ENCODE results near the gene DEDD2. TPM values are rescaled to one million over a fixed set of nuclear protein-coding genes. Genes with fewer than 3 reads are reported as not detected.
A peak's percentile ranks its signal among the peaks of the same experiment; 100 is the strongest.
"Not testable (repeated sequence)": the region's sequence is repeated elsewhere in the genome, so short reads cannot be mapped to it uniquely, and the experiment has no call there.

The DEDD2 gene, protein sequence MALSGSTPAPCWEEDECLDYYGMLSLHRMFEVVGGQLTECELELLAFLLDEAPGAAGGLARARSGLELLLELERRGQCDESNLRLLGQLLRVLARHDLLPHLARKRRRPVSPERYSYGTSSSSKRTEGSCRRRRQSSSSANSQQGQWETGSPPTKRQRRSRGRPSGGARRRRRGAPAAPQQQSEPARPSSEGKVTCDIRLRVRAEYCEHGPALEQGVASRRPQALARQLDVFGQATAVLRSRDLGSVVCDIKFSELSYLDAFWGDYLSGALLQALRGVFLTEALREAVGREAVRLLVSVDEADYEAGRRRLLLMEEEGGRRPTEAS
- 10 to 100 TPM; 28.7 to 39.3 TPM for total RNA-seq

DNA sequence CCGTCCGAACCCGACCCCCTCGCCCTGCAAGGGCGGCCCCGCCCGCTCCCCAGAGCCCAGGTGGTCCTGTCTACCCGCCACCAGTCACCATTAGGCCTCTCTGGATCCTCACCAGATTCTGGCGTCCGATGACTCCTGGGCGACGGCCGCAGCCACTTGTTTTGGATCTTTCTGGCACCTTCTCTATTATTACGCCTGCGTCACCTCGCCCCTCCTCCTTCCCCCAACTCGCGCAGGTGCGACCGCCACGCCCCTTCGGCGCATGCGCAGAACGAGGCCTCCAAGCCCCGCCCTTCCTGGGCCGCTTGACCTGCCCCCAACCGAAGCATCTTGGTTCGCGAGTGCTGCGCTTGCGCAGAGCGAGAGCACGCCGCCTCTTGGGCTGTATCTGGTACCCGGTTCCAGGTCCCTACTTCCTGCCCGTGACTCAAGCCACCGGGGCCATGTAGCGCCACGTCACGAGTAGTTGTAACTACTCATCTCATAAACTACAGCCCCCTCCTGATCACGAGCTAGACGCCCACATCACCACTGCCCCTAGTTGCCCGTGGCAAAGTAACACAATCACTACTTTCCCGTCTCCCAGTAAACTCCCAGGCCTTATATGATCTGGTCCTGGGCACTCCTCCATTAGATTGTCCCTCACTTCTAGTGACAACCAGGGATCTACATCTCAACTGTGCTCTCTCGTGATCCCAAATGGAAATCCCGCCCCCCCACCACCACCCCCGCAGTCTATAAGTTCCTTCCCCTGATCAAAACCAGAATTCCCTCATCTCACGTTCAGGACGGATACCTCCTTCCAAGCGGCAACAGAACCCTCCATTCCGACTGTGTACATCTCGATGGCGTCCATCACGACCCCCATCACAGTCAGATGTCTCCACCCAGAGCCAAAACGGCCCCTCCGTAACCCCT is at the start of gene DEDD2:
TSS of gene DEDD2 (minus strand) at position 158 of the 918 bp plus-strand sequence. CDS start 670 bp downstream, outside the sequence.
- ATAC-seq = peak; percentile 79 to 83
- Mint-ChIP-seq H3K27ac (peak within 1 kb of the TSS; percentile 92 to 99), H3K9me3 (no peaks in the 10 kb centered on the region), H3K36me3 (peaks cover 43 to 47% of the 10 kb centered on the region in 2 donors)
- DNase-seq (ENCODE audit: low spot score in 2 of 2) = peak; percentile 100

DNA sequence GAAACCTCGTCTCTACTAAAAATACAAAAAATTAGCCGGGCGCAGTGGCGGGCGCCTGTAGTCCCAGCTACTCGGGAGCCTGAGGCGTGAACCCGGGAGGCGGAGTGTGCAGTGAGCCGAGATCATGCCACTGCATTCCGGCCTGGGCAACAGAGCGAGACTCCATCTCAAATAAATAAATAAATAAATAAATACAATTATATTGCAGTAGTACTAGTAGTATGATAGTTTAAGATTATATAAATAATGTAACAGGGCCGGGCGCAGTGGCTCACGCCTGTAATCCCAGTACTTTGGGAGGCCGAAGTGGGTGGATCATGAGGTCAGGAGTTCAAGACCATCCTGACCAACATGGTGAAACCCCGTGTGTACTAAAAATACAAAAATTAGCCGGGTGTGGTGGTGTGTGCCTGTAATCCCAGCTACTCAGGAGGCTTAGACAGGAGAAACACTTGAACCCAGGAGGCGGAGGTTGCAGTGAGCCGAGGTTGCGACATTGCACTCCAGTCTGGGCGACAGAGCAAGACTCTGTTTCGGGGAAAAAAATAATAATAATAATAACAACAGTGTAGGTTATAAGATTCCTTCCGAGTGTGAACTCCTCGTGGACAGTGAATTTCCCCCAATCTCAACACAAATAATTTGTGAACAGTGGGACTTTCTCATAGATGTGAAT is 49.6 kb upstream of the DEDD2 start:
- H3K36me3 Mint-ChIP-seq = peaks cover 0 to 13% of the 10 kb centered on the region in 2 donors
- DNase-seq (ENCODE audit: low spot score in 2 of 2); ATAC-seq; H3K9me3 Mint-ChIP-seq; H3K27ac Mint-ChIP-seq: not testable (repeated sequence)

DNA sequence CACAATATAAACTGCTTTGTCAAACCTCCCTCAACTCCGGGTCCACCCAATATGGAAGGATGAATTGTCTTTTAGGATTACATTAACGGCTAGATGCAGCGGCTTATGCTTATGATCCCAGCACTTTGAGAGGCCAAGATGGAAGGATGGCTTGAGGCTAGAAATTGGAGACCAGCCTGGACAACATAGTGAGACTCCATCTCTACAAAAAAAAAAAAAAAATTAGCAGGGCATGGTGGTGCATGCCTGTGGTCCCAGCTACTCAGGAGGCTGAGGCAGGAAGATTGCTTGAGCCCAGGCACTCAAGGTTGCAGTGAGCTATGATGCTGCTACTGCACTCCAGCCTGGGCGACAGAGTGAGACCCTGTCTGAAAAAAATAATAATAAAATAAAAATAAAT is 48.6 kb upstream of the DEDD2 start:
- not testable (repeated sequence) for DNase-seq (ENCODE audit: low spot score in 2 of 2); H3K36me3 Mint-ChIP-seq; ATAC-seq; H3K27ac Mint-ChIP-seq; H3K9me3 Mint-ChIP-seq

DNA sequence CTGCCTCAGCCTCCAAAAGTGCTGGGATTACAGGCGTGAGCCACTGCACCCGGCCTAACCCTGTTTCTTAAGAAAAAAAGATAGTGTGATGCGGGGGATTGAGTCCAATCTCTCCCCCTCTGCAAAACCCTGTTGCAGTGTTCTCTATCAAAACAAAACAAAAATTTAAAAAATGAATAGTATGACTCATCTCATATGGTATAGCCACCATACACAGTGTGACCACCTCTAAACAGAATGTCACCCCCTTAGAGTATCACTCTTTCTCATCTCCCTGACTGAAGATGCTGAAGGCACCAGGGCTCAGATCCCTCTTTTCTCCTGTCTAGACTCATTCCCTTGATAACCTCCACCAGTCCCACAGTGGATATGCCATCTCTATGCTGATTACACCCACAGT is 44.3 kb upstream of the DEDD2 start:
- Mint-ChIP-seq H3K36me3 (no peaks in the 10 kb centered on the region), H3K9me3 (no peaks in the 10 kb centered on the region), H3K27ac (no peak overlapping the region)
- ATAC-seq (peak; percentile 34 to 89), DNase-seq (ENCODE audit: low spot score in 2 of 2) (no peak)

DNA sequence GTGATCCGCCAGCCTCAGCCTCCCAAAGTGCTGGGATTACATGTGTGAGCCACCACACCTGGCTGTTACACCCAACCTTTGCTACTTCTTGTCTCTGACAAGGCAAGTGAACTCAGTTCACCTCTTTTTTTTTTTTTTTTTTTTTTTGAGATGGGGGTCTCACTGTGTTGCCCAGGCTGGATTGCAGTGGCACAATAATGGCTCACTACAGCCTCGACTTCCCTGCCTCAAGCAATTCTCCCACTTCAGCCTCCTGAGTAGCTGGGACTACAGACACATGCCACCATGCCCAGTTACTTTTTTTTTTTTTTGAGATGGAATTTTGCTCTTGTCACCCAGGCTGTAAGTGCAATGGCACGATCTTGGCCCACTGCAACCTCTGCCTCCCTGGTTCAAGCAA is 40.4 kb upstream of the DEDD2 start:
- not testable (repeated sequence) for DNase-seq (ENCODE audit: low spot score in 2 of 2); H3K27ac Mint-ChIP-seq; ATAC-seq; H3K36me3 Mint-ChIP-seq; H3K9me3 Mint-ChIP-seq

DNA sequence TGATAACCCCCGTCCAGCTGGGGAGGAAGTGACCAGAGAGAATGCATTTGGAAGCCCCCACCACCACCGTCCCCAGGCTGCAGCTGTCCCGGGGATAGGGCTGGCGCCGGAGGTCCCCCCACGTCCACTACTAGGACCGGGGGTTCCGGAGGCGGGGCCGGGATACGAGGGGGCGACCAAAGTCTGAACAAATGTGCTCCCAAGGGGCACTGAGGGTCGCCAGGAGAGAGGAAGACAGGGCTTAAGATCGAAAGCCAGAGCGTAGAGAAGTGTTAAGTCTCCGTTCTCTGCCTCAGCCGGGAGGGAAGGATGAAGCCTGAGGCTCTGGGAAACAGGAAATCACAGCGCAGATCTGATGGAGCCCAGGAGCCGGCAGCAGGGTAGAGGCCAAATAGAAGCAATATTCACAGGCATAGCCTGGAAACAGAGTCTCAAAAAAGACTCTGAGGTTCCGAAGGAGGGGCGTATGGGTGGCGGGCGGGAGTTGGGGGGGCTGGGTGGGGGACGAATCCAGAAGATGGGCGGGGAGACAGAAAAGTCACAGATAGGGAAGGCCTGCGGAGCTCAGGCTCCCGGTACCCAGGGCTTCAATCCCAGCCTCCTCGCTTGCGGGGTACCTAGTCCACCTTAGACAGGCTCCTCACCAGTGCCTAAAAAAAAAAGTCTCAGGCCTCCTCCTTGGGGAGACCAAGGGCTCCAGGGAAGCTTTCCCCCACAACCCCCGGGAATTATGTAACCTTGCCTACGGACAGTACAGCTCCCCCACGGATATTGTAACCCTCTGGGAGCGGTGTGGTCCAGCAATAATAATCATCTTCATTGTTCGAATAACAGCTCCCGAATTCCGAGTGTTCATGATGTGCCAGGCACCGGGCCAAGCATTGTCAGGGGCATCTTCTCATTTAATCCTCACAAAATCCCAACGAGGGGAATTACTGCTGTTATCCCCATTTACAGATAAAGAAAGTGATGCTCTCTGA is 38.6 kb upstream of the DEDD2 start:
- ATAC-seq (no peak), DNase-seq (ENCODE audit: low spot score in 2 of 2) (no peak)
- Mint-ChIP-seq H3K27ac (peak overlapping the region in 1 of 2 donors; percentile 52), H3K9me3 (no peaks in the 10 kb centered on the region), H3K36me3 (peaks cover 10% of the 10 kb centered on the region in 2 donors)

DNA sequence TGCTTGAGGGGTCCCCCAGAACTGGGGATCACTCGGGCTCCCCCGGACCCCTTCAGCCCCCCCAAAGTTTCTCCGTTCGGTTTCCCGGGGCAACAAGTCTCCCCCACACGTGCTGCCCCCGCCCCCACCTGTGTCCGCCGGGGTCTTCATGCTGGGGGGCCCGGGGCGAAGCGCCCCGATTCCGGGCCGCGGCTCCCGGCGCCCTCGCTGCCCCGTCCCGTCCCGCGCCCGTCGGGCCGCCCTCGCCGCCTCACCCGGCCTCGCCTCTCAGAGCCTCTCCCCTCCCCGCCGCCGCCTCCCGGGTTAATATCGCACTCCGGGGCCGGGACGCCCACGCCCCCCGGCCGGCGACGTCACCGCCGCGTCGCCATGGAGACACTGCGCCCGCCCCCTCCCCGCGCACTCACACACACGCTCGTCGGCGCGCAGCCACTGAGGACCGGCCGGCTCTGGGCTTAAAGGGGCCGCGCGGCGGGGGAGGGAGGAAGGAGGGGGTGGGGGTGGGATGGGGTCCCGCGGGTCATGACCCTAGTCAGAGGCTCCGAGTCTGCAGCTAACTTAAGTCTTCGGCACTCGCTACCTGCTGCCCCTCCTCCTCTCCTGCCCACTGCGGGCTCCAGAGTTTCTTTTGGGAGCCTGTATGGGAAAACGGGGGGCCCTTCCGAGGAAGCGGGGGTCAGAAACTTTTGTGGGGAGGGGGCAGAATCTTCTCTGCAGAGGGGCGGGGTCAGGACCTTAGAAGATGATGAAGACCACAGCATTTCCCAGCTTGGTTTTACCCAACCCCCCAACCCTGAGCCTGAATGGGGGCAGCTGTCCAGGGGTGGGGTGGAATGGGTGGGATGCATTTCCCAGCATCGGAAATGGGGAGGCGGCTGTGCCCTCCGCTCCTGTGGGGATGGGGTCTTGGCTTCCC is 37.6 kb upstream of the DEDD2 start, which contains the start of gene ERF:
TSS of gene ERF (minus strand) at position 279 of the 916 bp plus-strand sequence. CDS start at position 150, 129 bp downstream.
- peak; percentile 81 to 83 for ATAC-seq
- H3K9me3 Mint-ChIP-seq = no peaks in the 10 kb centered on the region
- peak; percentile 91 to 95 for DNase-seq (ENCODE audit: low spot score in 2 of 2)
- H3K27ac Mint-ChIP-seq = peak within 1 kb of the TSS; percentile 72 to 81
- peaks cover 10% of the 10 kb centered on the region in 2 donors for H3K36me3 Mint-ChIP-seq

DNA sequence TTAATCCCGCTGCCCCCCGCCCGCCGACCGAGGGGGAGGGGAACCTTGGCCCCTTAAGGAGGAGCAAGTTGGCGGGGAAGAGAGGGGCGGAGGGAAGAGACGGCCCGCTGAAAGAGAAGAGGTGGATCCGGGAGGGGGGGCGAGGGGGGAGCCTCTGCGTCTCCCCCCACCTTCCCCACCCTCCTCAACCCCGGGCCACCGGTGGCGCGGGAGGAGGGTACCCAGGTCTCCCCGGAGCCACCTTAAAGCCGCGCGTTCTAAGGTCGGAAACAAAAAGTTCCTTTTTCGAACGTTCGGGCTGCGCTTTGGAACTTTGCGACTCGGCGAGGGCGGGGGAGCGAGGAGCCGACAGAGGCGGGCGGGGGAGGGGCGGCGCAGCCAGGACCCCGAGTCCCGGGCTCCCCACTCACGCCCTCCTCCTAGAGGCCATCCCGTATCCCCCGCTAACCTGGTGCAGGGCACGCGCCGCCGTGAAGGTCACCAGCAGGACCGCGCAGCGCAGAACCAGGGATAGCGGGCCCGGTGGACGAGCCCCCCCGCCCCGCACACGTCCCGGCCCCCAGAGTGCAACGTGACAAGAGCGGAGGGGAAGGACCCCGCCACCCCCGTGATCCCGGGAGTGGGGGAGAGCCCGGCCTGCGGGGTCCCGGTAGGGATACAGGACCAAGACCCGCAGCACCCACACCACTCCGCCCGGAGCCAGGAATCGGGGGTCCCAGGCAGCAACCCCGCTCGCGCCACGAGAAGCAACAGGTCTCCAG is 36.8 kb upstream of the DEDD2 start:
- H3K27ac Mint-ChIP-seq = peak overlapping the region; percentile 72 to 81
- no peaks in the 10 kb centered on the region for H3K9me3 Mint-ChIP-seq
- ATAC-seq = peak; percentile 34 to 35

DNA sequence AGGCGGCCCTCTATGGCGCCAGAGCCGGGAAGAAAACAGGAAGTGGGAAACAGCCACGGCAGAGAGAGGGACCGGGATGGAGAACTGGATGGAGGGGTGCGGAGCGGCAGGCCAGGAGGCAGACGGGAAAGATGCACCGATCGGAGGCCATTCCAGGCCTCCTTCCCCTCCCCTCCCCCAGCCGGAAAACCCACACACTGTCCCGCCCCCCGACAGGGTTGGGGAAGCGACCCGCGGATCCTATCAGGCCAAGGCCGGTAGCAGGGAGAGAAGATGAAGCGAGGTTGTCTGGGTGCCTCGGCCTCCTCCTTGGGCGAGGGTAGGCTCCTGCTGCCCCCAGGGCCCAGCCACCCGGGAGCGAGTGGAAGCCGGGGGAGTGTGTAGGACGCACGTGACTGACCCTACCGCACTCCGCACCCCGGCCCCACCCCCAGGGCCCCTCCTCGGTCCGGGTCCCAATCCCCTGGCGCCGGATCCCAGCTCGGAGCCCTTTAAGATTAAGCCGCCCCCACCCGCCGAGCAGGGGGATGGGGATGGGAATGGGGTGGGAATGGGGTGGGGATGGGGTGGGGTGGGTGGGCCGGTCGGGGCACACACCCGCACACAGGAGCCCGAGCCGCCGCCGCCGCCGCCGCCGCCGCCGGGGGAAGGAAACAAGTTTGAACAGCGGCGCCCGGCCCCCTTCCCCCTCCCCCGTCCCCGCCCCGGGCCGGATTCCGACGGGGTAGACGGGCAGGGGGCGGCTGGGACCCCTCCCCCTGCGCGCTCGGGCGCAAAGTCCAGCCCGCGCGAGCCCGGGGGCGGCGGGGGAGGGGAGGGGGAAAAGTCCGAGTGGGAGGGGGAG is 36.0 kb upstream of the DEDD2 start:
- H3K27ac Mint-ChIP-seq = peak overlapping the region; percentile 95 to 96
- ATAC-seq (peak; percentile 51), DNase-seq (ENCODE audit: low spot score in 2 of 2) (peak in 1 of 2 donors; percentile 68)
- H3K36me3 Mint-ChIP-seq = peaks cover 10% of the 10 kb centered on the region in 2 donors
- no peaks in the 10 kb centered on the region for H3K9me3 Mint-ChIP-seq

More for the DNA sequence above, 36.8 kb upstream of the DEDD2 start:
- H3K36me3 Mint-ChIP-seq = peaks cover 10% of the 10 kb centered on the region in 2 donors
- DNase-seq (ENCODE audit: low spot score in 2 of 2) = peak; percentile 68 to 69

DNA sequence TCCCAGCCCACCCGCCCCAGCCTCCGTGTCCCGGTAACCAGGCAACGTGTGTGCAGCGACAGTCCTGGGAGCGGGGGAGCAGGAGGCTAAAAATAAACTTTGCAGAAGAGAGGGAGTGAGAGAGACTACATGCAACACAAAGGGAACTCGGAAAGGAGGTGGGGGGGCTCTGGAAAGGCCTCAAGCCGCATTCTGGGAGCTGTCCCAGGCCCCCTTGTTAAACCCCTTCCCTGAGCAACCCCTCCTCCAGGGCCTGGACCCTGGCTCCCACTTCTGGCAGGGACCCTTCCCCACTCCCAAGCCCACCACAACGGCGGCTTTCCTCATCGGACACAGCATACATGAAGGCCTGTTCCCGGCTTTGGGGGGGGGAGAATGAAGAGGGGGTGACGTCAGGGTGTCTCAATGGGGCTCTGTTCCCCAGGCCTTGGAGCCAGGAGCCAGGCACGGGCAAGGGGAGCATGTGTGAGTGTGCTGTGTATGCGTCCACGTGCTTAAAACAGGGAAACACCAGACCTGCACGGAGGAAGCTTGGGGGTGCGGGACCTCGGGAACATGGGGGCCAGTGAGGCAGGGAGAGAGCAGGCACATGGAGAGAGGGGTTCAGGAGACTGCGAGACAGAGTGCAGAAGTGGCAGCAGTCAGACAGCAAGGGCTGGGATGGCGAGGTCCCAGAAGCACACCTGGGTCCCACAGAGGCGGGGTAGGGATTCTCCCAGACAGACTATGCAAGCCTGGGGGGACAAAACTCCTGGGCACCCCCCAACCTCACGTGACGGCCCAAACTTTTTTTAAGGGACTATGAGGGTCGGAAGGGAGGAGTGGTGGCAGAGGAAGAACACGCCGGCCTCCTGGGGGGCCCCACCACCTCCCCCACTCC is 35.1 kb upstream of the DEDD2 start:
- DNase-seq (ENCODE audit: low spot score in 2 of 2) (no peak), ATAC-seq (no peak)
- H3K9me3 Mint-ChIP-seq = no peaks in the 10 kb centered on the region
- peak overlapping the region; percentile 95 to 96 for H3K27ac Mint-ChIP-seq
- H3K36me3 Mint-ChIP-seq = peaks cover 10% of the 10 kb centered on the region in 2 donors

DNA sequence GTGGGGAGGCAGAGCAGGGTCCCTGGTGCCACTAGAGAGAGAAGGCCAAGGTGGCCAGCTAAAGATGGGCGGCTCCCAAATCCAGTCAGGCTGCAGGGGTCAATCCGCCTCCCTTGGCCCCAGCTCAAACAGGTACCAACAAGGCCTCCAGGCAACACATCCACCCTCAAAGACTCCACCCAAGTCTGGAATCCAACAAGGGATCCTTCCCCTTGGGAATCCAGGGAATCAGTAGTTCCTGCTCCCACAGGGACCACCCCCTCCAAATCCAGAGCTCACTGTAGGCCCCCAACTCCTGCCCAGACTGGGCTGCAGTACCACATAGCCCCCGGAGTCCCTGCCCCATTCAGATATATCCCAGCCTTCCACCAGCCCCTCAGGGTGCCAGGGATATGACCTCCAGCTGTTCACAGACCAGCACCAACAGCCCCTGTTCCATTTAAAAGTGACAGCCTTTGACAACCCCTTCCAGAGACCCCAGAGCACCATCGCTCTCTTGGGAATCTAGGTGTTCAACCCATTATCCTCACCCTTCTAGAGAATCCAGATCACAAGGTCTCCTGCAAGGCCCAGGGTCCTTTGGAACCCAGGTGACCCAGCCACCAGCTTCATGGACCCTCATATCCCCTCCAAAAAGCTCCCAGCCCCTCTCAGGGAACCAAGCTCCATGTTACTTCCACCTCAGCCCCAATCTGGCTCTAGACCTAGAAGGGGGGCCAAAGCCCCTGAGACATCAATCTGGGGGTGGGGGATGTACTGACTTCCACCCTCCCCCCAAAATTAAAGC is 34.3 kb upstream of the DEDD2 start:
- DNase-seq (ENCODE audit: low spot score in 2 of 2) = no peak
- H3K36me3 Mint-ChIP-seq = peaks cover 10% of the 10 kb centered on the region in 2 donors
- no peak for ATAC-seq
- H3K9me3 Mint-ChIP-seq = no peaks in the 10 kb centered on the region
- H3K27ac Mint-ChIP-seq = peak overlapping the region; percentile 95 to 96

Measured in activated naive CD4-positive, alpha-beta T cell treated with anti-CD3 and anti-CD28 coated beads, Interleukin-2, amount 50 U/mL, for 72 hours (primary cell).